GM18502 (cell line): ENCODE data around the gene CNPY1.

Experiments used
- ATAC-seq: cut with Tn5 transposase; IDR thresholded peaks from one replicate; pipeline ENCODE4 v1.9.1; 2021; ENCODE audit warnings: mild to moderate bottlenecking; ENCODE audit not compliant: unreplicated experiment, poor library complexity

Gene CNPY1

DNA sequence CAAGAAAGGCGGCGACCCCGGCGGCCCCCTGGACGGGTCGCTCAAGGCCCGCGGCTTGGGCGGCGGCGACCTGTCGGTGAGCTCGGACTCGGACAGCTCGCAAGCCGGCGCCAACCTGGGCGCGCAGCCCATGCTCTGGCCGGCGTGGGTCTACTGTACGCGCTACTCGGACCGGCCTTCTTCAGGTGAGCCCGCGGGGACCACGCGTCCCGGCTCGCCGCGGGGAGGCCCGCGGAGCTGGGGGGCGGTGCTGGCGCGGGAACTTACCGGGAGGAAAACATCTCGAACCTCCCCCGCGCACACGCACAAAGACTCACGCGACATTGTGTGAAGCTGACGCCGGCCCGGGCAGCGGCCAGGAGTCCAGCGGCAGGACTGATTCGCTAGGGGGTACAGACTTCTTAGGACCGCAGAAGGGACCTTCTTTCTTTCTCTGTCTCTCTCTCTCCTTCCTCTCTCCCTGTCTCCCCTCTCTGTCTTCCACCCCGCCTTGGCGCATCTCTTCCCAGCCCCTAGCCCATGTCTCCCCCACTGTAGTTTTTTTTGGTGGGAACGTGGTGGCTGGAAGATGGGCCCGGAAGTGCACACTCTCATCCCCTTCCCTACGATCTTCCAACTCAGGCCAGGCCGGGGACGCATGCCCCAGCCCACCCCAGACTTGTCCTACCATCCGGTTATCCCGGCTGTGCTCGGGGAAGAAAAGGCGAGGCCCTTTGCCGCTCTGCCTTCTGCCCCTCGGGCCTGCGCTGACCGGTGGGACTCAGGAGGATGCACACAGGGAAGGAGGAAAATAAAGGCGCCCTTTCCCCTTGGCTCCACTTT is 87.3 kb downstream of the CNPY1 start:
- ATAC-seq: no peak

DNA sequence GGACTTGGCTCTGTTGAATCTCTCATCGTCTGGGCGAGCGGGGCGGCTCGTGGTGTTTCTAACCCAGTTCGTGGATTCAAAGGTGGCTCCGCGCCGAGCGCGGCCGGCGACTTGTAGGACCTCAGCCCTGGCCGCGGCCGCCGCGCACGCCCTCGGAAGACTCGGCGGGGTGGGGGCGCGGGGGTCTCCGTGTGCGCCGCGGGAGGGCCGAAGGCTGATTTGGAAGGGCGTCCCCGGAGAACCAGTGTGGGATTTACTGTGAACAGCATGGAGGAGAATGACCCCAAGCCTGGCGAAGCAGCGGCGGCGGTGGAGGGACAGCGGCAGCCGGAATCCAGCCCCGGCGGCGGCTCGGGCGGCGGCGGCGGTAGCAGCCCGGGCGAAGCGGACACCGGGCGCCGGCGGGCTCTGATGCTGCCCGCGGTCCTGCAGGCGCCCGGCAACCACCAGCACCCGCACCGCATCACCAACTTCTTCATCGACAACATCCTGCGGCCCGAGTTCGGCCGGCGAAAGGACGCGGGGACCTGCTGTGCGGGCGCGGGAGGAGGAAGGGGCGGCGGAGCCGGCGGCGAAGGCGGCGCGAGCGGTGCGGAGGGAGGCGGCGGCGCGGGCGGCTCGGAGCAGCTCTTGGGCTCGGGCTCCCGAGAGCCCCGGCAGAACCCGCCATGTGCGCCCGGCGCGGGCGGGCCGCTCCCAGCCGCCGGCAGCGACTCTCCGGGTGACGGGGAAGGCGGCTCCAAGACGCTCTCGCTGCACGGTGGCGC is 88.1 kb downstream of the CNPY1 start, which contains the start of gene EN2:
Gene EN2, plus strand, starts transcription at position 19 of the 767 bp plus-strand sequence. Its CDS starts 249 bp downstream, at position 268.
- no peak for ATAC-seq

DNA sequence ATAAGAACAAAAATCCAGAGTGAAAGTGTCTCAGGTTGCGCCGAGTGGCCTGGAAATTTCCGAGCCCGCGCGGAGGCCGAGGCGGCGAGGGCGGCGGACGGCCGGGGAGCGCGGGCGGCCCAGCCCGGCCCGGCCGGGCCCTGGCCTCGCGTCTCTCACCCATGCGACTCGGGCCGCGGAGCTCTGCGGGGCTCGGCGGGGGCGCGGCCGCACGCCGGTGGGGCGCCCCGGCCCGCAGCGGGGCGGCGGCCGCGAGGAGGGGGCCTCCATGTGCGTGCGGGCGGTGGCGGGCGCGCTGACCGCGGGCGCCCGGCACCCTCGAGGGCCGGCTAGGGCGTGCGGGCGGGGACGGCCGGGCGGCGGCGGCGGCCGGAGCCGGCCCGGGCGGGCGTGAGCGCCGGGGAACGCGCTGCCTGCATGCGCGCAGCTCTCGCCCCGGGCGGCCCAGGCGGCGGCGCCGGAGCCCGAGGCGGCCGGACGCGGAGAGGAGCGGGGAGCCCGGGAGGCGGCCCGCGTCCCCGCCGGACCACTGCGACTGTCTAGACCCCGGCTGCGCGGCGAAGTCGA is 88.7 kb downstream of the CNPY1 start:
- ATAC-seq: no peak

DNA sequence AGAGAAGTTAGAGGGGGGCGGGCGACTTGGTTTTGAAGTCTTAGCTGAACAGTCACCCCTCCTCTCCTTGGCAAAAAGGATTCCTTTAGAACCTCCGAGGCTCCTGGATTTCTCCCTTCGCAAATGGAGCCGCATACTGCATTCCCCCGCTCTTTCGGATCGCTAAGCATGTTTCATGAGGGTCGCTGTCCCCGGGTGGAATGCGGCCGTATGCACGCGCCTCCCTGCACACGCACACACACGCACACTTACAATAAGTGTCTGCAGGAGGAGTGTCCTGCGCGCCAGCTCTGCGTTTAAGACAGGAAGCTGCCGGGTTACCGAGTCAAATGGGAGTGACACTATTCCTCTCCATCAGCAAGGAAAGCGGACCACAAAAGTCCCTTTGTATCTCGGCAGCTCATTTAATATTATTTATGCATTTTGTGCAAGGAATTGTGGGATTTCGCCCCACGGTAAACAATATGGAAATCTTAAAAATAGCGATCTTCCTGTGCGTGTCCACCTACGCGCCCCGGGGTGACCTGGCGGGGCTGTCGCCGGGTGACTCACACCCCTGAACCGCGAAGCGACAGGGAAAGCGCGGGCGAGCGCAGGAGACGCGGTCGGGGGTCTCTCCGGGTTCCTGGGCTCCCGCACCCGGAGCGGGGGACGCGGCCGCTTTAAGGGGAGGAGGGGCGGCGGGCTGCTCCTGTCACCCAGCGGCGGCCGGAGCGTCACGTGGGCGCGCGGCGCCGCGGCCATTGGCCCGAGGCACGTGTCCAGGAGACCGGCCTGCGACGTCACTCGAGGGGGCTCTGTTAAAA is 89.4 kb downstream of the CNPY1 start:
- ATAC-seq: no peak

DNA sequence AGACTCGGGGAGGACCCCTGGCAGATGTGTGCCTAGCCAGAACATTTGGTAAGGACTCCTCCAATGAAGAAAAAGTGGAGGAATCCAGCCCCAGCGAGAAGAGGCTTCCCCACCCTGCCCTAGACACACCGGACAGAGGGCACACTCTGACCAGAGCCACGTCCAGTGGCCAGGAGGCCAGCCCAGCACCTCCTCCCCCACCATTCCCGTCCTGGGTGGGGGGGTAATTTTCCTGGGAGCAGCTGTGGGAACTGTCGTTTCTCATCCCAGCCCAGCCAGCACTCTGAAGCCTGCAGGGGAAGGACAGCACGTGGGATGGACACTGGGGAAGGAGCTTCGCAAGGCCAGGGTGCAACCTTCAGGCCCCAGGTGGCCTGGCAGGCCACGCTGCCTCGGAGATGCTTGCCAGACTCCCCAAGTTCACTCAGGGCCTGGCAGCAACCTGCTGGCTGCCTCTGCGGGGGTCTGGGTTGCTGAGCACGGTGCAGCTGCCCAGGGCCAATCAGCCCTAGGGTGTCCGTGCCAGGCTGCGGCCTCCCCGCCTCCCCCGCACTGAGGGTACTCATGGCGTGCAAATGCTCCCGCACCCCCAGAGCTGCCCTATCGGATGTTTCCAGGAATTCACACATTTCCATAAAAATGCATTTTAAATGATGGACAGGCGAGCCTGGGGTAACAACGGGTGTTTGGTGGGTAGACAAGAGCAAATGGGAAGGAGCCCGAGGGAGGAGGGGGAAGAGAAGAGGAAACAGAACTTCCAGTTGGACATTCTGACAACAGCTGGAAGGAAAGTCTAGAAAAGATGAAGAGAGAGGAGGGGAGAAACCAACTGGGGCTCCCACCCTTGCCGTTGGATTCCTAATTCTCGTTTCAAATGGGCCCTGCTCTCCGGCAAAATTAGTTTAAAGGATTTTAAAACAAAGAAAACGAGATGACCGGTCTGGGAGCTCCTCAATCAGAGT is 90.3 kb downstream of the CNPY1 start:
- ATAC-seq: no peak

DNA sequence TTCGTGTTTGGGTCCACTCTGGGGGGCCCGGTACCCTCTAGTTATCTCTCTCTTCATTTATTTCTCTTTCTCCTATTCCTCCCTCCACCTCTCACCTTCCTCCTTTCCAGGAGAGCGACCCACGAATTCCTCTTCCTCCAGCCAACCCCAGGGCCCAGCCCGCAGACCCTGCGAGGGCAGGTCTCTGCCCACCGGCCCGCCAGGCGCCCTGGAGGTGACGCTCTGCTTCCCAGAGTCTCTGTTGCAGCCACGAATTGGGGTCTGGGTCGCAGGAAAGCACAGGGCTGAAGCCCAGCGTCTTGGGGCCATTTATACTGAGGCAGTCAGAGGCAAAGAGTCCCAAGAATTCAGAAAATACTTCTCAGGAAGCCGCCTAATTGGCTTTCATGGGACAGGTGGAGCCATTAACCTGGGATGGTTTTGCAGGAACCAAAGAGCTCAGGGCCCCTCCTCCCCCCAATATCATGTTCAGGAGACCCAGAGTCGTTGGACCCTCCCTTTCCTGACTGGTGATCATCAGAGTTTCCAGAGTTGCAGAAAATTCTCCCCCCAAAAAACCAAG is 91.1 kb downstream of the CNPY1 start:
- ATAC-seq: no peak

DNA sequence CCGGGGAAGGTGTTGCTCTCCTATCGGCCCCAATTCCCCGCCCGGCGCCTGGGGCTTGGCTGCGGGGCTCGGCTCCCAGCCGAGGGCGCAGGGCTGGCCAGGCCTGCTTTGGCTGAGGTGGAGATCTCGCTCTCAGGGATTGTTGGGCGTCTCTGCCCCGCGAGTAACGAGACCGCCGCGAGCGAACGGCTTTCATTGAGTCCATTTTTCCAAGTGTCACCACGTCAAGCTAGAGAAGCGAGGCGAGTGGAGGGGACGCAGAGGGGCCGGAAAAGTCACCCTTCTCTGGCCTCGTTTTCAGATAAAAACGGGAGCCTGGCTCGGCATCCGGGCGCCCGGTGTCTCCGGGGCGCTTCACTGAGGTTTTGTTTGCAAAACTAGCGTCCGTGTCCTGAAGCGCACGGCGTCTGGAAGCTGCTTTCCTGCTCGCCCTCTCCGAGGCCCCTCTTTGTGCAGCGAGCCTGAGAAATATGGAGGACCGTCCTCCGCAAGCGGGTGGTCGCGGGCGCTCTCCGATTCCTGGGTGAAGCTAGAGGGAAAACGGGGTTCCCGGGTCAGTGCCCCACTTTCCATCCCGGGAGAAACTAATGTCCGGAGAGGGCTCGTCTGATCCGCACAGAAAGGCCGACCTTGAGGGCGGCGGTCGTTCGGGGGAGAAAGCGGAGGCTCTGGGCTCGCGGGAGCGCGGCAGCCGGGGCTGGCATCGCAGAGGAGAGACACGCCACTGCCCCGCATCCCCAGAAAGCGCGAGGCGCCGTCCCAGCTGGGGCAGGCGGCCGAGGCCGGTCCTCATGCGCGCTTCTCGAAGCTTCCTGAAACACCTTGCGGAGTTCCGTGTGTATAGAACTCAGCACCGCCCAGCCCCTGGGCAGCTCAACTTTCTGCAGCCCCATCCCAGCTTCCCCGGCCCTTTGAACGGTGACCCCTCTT is 91.9 kb downstream of the CNPY1 start:
- ATAC-seq: no peak

DNA sequence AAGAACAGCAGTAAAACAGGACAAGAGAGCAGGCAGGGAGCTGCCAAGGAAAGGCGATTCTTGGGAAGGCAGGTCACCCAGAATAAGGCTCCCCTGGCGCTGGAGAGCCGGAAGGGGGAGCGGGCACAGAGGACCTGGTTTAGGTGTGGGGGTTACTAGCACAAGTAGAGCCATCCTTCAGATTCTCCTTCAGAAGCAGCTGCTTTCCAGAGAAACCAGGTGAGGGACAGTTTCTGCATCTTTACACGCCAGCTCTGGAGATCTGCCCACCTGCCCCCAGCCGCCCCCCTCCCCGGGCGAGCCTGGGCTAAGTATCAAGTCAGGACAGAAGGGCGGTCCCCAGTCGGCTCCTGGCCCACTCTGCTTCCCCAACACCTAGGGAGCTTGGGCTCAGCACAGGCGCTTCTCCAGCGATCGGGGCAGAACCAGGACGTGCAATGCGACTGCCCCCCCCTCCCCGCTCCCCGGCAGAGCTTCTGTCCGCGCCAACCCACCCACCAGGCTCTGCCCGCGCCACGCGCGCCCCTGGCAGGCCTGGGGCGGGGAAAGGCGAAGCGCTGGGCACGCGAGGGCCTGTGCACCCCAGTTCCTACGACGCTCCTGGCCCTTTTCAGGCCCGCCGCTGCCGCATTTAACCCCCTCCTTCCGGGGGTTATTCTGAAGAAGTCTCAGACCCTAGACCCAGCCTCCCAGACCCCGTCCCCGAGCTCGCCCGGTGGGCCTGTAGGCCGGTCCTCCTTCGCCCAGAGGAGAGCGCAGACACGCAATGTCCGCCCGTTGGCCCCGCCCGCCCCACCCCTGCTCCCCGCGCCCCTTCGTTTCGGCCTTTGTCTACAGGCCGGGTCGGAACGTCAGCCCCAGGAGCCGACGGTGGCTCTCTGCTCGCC is 92.8 kb downstream of the CNPY1 start:
- ATAC-seq: no peak

DNA sequence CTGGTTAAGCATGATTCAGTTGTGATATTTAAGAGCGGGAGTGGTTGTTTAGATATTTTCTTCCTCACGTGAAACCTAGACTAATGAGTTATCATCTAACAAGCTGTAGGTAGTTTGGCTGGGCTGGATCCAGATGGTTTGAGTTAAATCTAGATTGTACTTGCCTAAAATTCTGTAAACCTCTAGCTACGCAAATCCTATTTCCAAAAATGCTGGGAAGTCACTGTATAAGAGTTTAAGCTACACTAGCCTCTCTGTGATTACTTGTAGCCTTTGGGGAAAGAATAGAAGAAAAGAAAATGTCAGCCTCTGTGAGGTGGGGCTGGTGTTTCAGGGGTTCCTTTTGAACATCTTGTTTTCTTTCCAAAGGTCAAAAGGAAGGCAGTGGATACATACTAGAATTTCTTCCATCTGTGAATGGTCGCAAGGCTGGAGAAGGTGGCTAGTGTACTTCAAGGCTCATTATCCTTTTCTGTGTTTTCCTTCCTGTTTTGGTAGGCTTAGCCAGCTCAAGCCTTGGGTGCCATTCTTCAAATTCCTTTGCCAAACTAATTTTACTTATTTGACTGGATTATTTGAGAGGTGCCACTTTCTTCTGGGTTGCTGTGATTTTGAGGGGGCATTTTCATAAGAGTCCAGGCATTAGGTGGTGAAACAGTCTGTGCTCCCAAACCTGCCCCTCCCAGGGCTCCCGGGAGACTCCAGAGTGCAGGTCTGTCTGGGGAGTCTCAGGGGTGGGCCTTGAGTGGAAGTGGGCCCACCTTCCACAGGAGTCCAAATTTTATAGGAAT is 93.7 kb downstream of the CNPY1 start:
- ATAC-seq: no peak

DNA sequence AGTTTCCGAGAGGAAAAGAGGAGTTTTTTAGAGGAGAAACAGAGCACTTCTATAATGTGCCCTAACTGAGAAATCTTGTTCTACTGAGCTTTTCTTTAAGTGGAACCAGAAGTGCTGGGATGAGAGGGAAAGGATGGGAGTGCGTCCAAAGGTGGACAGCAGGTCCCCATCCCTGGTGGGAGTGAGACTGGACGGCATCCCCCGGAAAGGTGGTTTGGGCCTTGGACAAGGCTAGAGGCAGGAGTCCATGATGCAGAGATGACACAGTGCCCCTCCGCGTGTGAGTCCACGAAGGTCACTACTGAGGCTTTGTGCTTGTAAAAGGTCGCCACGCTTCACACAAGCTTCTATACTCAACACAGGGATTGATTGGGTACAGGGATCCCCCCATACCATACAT is 94.5 kb downstream of the CNPY1 start:
- no peak for ATAC-seq
